Large intestine (tissue), 12 donors: Measurements from ENCODE around the gene TMPRSS4. TPM values are rescaled to one million over a fixed set of nuclear protein-coding genes. Genes with fewer than 3 reads are reported as not detected.
A peak's percentile ranks its signal among the peaks of the same experiment; 100 is the strongest.

Experiments
- DNase-seq, 2 donors: peaks; one replicate each; pipeline versions ENCODE4 v3.0.0 to v3.0.0-alpha.2; 2013
- H3K27ac ChIP-seq: one replicate; pipeline ENCODE4 v1.5.1; 2013; ENCODE audit warnings: low read length
- H3K27me3 ChIP-seq: 2 replicates; pipeline ENCODE4 v1.6.1; 2013; ENCODE audit warnings: low read length; ENCODE audit not compliant: control insufficient read depth, insufficient read depth
- H3K36me3 ChIP-seq: 2 replicates; pipeline ENCODE4 v1.6.1; 2013; ENCODE audit warnings: low read length; ENCODE audit not compliant: control insufficient read depth, insufficient read depth
- H3K4me1 ChIP-seq: one replicate; pipeline ENCODE4 v1.6.1; 2013; ENCODE audit warnings: low read length; ENCODE audit not compliant: control insufficient read depth, insufficient read depth
- H3K4me3 ChIP-seq: one replicate; pipeline ENCODE4 v1.5.1; 2013; ENCODE audit warnings: low read length
- H3K9me3 ChIP-seq: one replicate; pipeline ENCODE4 v1.6.1; 2013; ENCODE audit warnings: mild to moderate bottlenecking, low read depth, low read length, moderate library complexity; ENCODE audit not compliant: control insufficient read depth
- WGBS: methylation state at CpG from one replicate; pipeline ENCODE4 v1.1.5; 2013; ENCODE audit warnings: low lambda C conversion rate; ENCODE audit not compliant: insufficient coverage; 5-methylcytosine and 5-hydroxymethylcytosine counted together
- long read RNA-seq, 11 donors: transcript quantifications; one replicate each; lab custom pipeline, GENCODE V29; 2026
- polyA plus RNA-seq: library from polyadenylated mRNA; unstranded; fragments of 120-200 nt; gene quantifications from one replicate; pipeline ENCODE4 v1.2.1, GENCODE V29; 2013

The TMPRSS4 gene, protein sequence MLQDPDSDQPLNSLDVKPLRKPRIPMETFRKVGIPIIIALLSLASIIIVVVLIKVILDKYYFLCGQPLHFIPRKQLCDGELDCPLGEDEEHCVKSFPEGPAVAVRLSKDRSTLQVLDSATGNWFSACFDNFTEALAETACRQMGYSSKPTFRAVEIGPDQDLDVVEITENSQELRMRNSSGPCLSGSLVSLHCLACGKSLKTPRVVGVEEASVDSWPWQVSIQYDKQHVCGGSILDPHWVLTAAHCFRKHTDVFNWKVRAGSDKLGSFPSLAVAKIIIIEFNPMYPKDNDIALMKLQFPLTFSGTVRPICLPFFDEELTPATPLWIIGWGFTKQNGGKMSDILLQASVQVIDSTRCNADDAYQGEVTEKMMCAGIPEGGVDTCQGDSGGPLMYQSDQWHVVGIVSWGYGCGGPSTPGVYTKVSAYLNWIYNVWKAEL
- 62.6 TPM for polyA plus RNA-seq
- long read RNA-seq, donor 1, full-length matches to known transcripts, result 14 of 26 reads
- long read RNA-seq, donor 1, partial matches to known transcripts, result 12 of 26 reads
- long read RNA-seq, donor 1, other reads (novel, unspliced or antisense), result 0 of 26 reads
- long read RNA-seq, donor 2, full-length matches to known transcripts, result 11 of 25 reads
- long read RNA-seq, donor 2, partial matches to known transcripts, result 14 of 25 reads
- long read RNA-seq, donor 2, other reads (novel, unspliced or antisense), result 0 of 25 reads
- long read RNA-seq, donor 3, result 0 reads
- long read RNA-seq, donor 4, partial matches to known transcripts, result 0 of 1 reads
- long read RNA-seq, donor 4, other reads (novel, unspliced or antisense), result 0 of 1 reads
- long read RNA-seq, donor 5, full-length matches to known transcripts, result 17 of 30 reads
- long read RNA-seq, donor 5, partial matches to known transcripts, result 13 of 30 reads
- long read RNA-seq, donor 5, other reads (novel, unspliced or antisense), result 0 of 30 reads
- long read RNA-seq, donor 6, full-length matches to known transcripts, result 7 of 34 reads
- long read RNA-seq, donor 6, partial matches to known transcripts, result 27 of 34 reads
- long read RNA-seq, donor 6, other reads (novel, unspliced or antisense), result 0 of 34 reads
- long read RNA-seq, donor 7, full-length matches to known transcripts, result 13 of 20 reads
- long read RNA-seq, donor 7, partial matches to known transcripts, result 7 of 20 reads
- long read RNA-seq, donor 7, other reads (novel, unspliced or antisense), result 0 of 20 reads
- long read RNA-seq, donor 8, full-length matches to known transcripts, result 18 of 31 reads
- long read RNA-seq, donor 8, partial matches to known transcripts, result 13 of 31 reads
- long read RNA-seq, donor 8, other reads (novel, unspliced or antisense), result 0 of 31 reads
- long read RNA-seq, donor 9, full-length matches to known transcripts, result 13 of 36 reads
- long read RNA-seq, donor 9, partial matches to known transcripts, result 18 of 36 reads
- long read RNA-seq, donor 9, other reads (novel, unspliced or antisense), result 5 of 36 reads
- long read RNA-seq, donor 10, full-length matches to known transcripts, result 19 of 25 reads
- long read RNA-seq, donor 10, partial matches to known transcripts, result 6 of 25 reads
- long read RNA-seq, donor 10, other reads (novel, unspliced or antisense), result 0 of 25 reads
- long read RNA-seq, donor 11, full-length matches to known transcripts, result 13 of 18 reads
- long read RNA-seq, donor 11, partial matches to known transcripts, result 5 of 18 reads
- long read RNA-seq, donor 11, other reads (novel, unspliced or antisense), result 0 of 18 reads

DNA sequence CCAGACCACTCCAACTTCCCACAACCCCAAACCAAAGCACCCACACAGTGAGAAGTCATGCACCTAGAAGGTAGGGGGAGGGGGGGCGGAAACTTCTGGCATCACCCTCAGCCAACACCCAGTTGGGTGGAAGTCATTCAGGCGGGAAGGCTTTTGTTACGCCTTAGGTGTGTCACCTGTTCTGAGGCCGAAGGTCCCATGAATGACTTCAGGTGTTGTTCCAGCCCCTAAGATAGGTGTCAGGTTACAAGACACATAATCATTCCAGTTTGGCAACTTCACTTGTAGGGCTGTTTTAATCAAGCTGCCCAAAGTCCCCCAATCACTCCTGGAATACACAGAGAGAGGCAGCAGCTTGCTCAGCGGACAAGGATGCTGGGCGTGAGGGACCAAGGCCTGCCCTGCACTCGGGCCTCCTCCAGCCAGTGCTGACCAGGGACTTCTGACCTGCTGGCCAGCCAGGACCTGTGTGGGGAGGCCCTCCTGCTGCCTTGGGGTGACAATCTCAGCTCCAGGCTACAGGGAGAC is at the start of gene TMPRSS4:
Gene TMPRSS4 (plus strand): TSS at position 325 of the 528 bp plus-strand sequence. CDS start 225 bp downstream, outside the sequence.
- peak within 1 kb of the TSS; percentile 54 for H3K4me3 ChIP-seq
- H3K36me3 ChIP-seq, result peaks cover 5% of the 10 kb centered on the region
- H3K4me1 ChIP-seq, result peaks cover 38% of the 10 kb centered on the region
- peaks cover 8% of the 10 kb centered on the region for H3K9me3 ChIP-seq
- H3K27ac ChIP-seq, result peak within 1 kb of the TSS; percentile 97
- no peaks in the 10 kb centered on the region for H3K27me3 ChIP-seq
- WGBS, result no CpG with 5 or more reads among the region's 7 CpGs
- DNase-seq, result peak; percentile 96 to 99

DNA sequence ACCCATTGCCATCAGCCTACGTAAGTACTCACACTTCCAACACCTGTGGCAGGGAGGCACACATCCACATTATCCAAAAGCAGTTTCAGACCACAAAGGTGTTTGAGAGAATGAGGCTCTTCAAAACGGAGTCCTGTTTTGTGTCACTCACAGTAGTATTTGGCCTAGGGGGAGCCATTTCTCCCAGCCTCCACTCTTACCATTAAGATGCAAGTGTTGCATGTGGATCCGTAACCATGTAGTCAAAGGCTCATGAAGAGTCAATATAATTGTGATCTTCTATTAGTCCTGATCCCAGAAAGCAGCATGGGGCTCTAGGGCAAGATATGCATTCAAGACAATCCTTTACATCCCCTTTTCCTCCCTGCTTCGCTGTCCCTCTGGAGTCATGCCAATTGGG is 49.2 kb upstream of the TMPRSS4 start:
- Histone ChIP-seq H3K4me1 (no peaks in the 10 kb centered on the region), H3K9me3 (no peaks in the 10 kb centered on the region), H3K27ac (no peak overlapping the region), H3K36me3 (no peaks in the 10 kb centered on the region), H3K27me3 (peaks cover 8% of the 10 kb centered on the region), H3K4me3 (no peak overlapping the region)
- no peak for DNase-seq
- WGBS, result 100% methylated on average over 1 of the region's 4 CpGs

DNA sequence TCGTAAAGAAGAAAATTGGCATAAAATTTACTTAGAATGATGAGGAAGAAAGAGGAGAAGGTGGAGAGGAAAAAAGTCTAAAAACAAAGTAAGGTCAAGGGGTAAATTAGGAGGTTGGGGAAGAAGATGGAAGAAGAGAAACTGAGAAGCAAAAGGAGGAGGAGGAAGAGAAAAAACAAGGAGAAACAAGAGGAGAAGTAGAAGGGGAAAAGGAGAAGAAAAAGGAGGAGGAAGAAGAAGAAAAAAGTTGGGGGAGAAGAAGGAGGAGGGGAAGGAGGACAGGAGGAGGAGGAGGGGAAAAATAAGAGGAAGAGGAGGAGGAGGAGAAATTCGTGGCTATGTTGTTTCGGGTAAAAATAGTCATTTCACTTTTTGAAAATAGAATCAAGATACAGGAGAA is 48.3 kb upstream of the TMPRSS4 start:
- H3K4me1 ChIP-seq, result no peaks in the 10 kb centered on the region
- no peak for DNase-seq
- H3K4me3 ChIP-seq, result no peak overlapping the region
- H3K27me3 ChIP-seq, result peaks cover 8% of the 10 kb centered on the region
- no peak overlapping the region for H3K27ac ChIP-seq
- WGBS, result 100% methylated on average over 1 of the region's 3 CpGs
- no peaks in the 10 kb centered on the region for H3K9me3 ChIP-seq
- no peaks in the 10 kb centered on the region for H3K36me3 ChIP-seq

DNA sequence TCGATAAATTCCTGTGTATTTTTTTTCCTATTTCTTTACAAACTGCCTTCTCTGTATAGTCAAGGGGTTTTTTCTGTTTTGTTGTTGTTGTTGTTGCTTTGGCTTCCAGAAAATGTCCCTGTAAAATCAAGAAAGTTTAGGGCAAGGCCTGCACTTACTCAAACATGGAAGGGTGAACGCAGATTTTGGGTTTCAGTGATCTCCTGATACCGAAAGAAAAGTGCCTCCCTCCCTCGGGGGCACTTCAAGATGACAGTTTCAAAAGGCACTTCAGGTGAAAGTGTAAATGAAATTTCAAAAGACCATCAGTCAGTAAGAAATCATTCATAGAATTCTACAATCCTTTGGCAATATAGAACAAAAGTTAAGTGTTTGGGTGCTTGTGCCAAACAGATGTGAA is 43.4 kb upstream of the TMPRSS4 start:
- WGBS, result no CpG with 5 or more reads among the region's 4 CpGs
- H3K36me3 ChIP-seq, result no peaks in the 10 kb centered on the region
- no peaks in the 10 kb centered on the region for H3K4me1 ChIP-seq
- H3K9me3 ChIP-seq, result no peaks in the 10 kb centered on the region
- no peak for DNase-seq
- H3K27ac ChIP-seq, result no peak overlapping the region
- H3K4me3 ChIP-seq, result no peak overlapping the region
- peaks cover 4% of the 10 kb centered on the region for H3K27me3 ChIP-seq

DNA sequence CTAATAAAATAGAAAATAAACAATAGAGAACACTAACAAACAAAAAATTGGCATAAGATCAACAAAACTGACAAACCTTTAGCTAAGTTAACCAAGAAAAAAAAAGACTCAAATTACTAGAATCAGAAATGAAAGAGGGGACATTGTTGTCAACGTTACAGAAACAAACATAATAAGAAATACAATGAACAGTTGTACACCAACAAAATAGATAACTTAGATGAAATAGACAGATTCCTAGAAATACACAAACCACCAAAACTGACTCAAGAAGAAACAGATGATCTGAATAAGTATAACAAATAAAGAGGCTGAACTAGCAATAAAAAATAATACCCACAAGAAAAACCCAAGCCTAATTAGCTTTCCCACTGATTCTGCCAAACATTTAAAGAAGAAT is 34.7 kb upstream of the TMPRSS4 start:
- DNase-seq, result no peak
- Histone ChIP-seq H3K4me1 (no peaks in the 10 kb centered on the region), H3K27me3 (no peaks in the 10 kb centered on the region), H3K27ac (no peak overlapping the region), H3K9me3 (no peaks in the 10 kb centered on the region), H3K36me3 (no peaks in the 10 kb centered on the region), H3K4me3 (no peak overlapping the region)
- 83% methylated on average over 1 of the region's 1 CpG for WGBS

DNA sequence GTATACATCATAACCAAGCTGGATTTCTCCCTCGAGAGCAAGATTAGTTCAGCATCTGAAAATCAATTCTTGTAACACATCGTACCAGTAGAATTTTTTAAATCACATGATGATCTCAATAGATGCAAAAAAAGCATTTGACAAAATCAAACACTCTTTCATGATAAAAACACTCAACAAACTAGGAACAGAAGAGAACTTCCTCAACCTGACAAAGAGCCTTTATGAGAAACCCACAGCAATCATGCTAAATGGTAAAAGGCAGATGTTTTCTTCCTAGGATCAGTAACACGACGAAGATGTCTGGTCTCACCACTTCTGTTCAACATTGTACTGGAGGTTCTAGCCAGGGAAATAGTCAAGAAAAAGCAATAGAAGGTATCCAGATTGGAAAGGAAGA is 34.1 kb upstream of the TMPRSS4 start:
- H3K36me3 ChIP-seq, result no peaks in the 10 kb centered on the region
- H3K9me3 ChIP-seq, result no peaks in the 10 kb centered on the region
- H3K27me3 ChIP-seq, result peaks cover 2% of the 10 kb centered on the region
- 82% methylated on average over 2 of the region's 4 CpGs for WGBS
- no peak overlapping the region for H3K27ac ChIP-seq
- no peak for DNase-seq
- H3K4me3 ChIP-seq, result no peak overlapping the region
- H3K4me1 ChIP-seq, result no peaks in the 10 kb centered on the region

DNA sequence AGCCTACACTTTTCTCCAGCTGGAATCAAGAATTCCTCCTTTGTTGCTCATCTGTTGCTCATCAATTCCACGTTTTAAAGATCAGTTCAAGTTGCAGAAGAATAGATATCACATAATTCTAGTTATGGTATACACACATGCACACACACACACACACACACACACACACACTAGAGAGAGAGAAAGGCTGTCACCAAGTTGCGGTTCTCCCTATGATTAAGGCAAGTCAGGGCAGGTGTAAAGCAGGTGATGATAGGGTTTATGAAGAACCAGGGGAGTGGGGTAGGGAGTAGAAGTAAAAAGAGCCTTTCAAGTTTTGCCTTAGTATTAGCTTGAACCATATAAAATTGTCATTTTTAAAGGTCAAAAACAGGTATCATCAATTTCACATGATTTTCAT is 31.7 kb upstream of the TMPRSS4 start:
- WGBS, result no CpG with 5 or more reads among the region's 2 CpGs
- H3K36me3 ChIP-seq, result no peaks in the 10 kb centered on the region
- no peaks in the 10 kb centered on the region for H3K9me3 ChIP-seq
- no peak overlapping the region for H3K4me3 ChIP-seq
- H3K27me3 ChIP-seq, result peaks cover 2% of the 10 kb centered on the region
- H3K4me1 ChIP-seq, result no peaks in the 10 kb centered on the region
- no peak for DNase-seq
- no peak overlapping the region for H3K27ac ChIP-seq

DNA sequence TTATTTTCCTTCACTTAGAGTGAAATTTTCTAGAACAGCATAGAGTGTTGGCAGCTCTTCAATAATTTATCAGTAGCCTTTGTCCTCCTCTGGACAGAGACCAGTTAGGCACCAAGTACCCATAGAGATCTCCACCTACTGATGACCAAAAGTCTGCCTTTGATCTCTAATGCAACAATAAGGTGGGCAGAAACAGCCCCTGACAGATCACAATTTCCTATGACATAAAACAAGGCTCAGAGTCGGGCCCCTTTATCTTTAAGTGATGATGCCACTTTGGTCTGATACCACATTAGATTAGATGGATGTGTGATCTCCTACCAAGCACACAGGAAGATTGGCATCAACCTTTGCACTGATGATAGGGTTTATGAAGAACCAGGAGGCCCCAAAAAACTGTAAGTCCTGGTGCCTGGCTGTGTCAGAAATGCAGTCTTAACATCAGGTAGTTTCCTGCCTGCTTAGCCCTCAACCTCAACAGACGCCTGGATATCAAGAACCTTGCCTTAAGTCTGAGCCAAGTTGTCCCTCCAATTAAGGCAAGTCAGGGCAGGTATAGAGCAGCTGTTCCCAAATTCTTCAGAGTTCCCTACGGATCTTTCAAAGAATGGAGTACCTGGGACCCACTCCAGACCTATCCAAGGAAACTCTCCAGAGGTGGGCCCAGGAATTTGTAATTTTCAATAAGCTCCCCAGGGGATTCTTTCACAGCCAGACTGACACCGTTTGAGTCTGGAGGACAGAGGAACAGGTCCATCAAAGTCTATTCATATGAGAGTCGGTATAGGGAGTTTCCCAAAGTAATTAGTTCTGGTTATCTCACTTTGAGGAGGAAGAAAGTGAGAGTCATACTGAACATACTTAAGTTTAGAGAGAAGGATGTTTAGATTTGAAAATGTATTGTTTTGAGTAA is 30.6 kb upstream of the TMPRSS4 start:
- Histone ChIP-seq H3K4me1 (no peaks in the 10 kb centered on the region), H3K27ac (no peak overlapping the region), H3K36me3 (no peaks in the 10 kb centered on the region), H3K9me3 (no peaks in the 10 kb centered on the region), H3K4me3 (no peak overlapping the region), H3K27me3 (peaks cover 2% of the 10 kb centered on the region)
- DNase-seq, result no peak
- WGBS, result no CpG with 5 or more reads among the region's 5 CpGs
